KMS-11 (cell line): ENCODE results near the gene C10orf88.
A peak's percentile ranks its signal among the peaks of the same experiment; 100 is the strongest.

ENCODE experiments used
- H2AFZ ChIP-seq: fragments of 200-600 bp; sonication (generic); 2 replicates; pipeline ENCODE4 v1.6.1; 2016; ENCODE audit warnings: antibody characterized with exemption, mixed run types, low read depth
- H3K27ac ChIP-seq: fragments of 200-600 bp; sonication (generic); 2 replicates; pipeline ENCODE4 v1.6.1; 2016; ENCODE audit warnings: mild to moderate bottlenecking, mixed run types
- H3K27me3 ChIP-seq: fragments of 200-600 bp; sonication (generic); 2 replicates; pipeline ENCODE4 v1.6.1; 2017; ENCODE audit warnings: mild to moderate bottlenecking, low read depth, mixed run types, moderate library complexity; ENCODE audit not compliant: insufficient read depth
- H3K36me3 ChIP-seq: fragments of 200-600 bp; sonication (generic); 2 replicates; pipeline ENCODE4 v1.6.1; 2017; ENCODE audit warnings: mild to moderate bottlenecking, mixed run types; ENCODE audit not compliant: insufficient read depth
- H3K4me1 ChIP-seq: fragments of 200-600 bp; sonication (generic); 2 replicates; pipeline ENCODE4 v1.6.1; 2016; ENCODE audit warnings: mild to moderate bottlenecking, low read depth, mixed run types; ENCODE audit not compliant: poor library complexity, severe bottlenecking
- H3K4me2 ChIP-seq: fragments of 200-600 bp; sonication (generic); 2 replicates; pipeline ENCODE4 v1.7.0; 2016; ENCODE audit warnings: mild to moderate bottlenecking, mixed run types
- H3K4me3 ChIP-seq: fragments of 200-600 bp; sonication (generic); IDR thresholded peaks from 2 replicates; pipeline ENCODE4 v1.6.1; 2017; ENCODE audit warnings: low read depth, low read length, mixed read lengths; ENCODE audit not compliant: insufficient read depth
- H3K79me2 ChIP-seq: fragments of 200-600 bp; sonication (generic); 2 replicates; pipeline ENCODE4 v1.6.1; 2016; ENCODE audit warnings: low read depth, mixed run types; ENCODE audit not compliant: insufficient read depth
- H3K9ac ChIP-seq: fragments of 200-600 bp; sonication (generic); 2 replicates; pipeline ENCODE4 v1.6.1; 2016; ENCODE audit warnings: mild to moderate bottlenecking, mixed run types
- H4K20me1 ChIP-seq: fragments of 200-600 bp; sonication (generic); 2 replicates; pipeline ENCODE4 v1.6.1; 2016; ENCODE audit warnings: mild to moderate bottlenecking, mixed run types; ENCODE audit not compliant: insufficient read depth
- CTCF ChIP-seq: fragments of 200-600 bp; sonication (generic); conservative IDR thresholded peaks from 2 replicates; pipeline ENCODE4 v1.6.1; 2017; ENCODE audit warnings: low read depth, mild to moderate bottlenecking, antibody characterized with exemption, low read length, moderate library complexity, mixed read lengths

The C10orf88 gene

GRCh38 chr10:122953902-122954730, at the start of gene C10orf88:
C10orf88 (minus strand) TSS chr10:122954227; CDS start chr10:122954178, 49 bp downstream.
- Histone ChIP-seq H3K27me3 (no peaks in the 10 kb centered on the region), H3K4me2 (peak within 1 kb of the TSS; percentile 81), H2AFZ (peak within 1 kb of the TSS; percentile 97), H3K4me1 (peaks cover 9% of the 10 kb centered on the region), H3K79me2 (peaks cover 5% of the 10 kb centered on the region; the same call in 1 of the 2 replicates), H4K20me1 (no peaks in the 10 kb centered on the region), H3K36me3 (no peaks in the 10 kb centered on the region), H3K4me3 (no peak within 1 kb of the TSS), H3K9ac (peak within 1 kb of the TSS; percentile 74), H3K27ac (peak within 1 kb of the TSS; percentile 61)
- no peak for TF ChIP-seq CTCF

GRCh38 chr10:123001370-123001769, 47.3 kb upstream of the C10orf88 start:
- Histone ChIP-seq H3K79me2 (peaks cover 55% of the 10 kb centered on the region), H3K4me2 (no peak overlapping the region), H2AFZ (no peak overlapping the region), H3K4me3 (no peak overlapping the region), H3K9ac (no peak overlapping the region), H3K36me3 (no peaks in the 10 kb centered on the region), H3K4me1 (peaks cover 34% of the 10 kb centered on the region), H3K27ac (no peak overlapping the region), H4K20me1 (no peaks in the 10 kb centered on the region), H3K27me3 (no peaks in the 10 kb centered on the region)
- no peak for TF ChIP-seq CTCF

GRCh38 chr10:123000155-123000554, 46.1 kb upstream of the C10orf88 start:
- Histone ChIP-seq H3K27me3 (no peaks in the 10 kb centered on the region), H3K27ac (no peak overlapping the region), H4K20me1 (no peaks in the 10 kb centered on the region), H2AFZ (no peak overlapping the region), H3K4me1 (peaks cover 34% of the 10 kb centered on the region), H3K9ac (no peak overlapping the region), H3K79me2 (peaks cover 43% of the 10 kb centered on the region), H3K4me2 (no peak overlapping the region), H3K36me3 (no peaks in the 10 kb centered on the region), H3K4me3 (no peak overlapping the region)
- TF ChIP-seq CTCF: no peak

GRCh38 chr10:122999347-122999746, 45.3 kb upstream of the C10orf88 start:
- H3K27me3 ChIP-seq: no peaks in the 10 kb centered on the region
- H3K4me3 ChIP-seq: no peak overlapping the region
- no peak overlapping the region for H2AFZ ChIP-seq
- H3K27ac ChIP-seq: no peak overlapping the region
- H3K9ac ChIP-seq: no peak overlapping the region
- no peaks in the 10 kb centered on the region; the same call in 1 of the 2 replicates for H4K20me1 ChIP-seq
- H3K4me2 ChIP-seq: no peak overlapping the region; the same call in 1 of the 2 replicates
- H3K4me1 ChIP-seq: peaks cover 34% of the 10 kb centered on the region
- no peaks in the 10 kb centered on the region; the same call in 1 of the 2 replicates for H3K36me3 ChIP-seq
- TF ChIP-seq CTCF: no peak
- H3K79me2 ChIP-seq: peaks cover 35% of the 10 kb centered on the region
